ENCODE results near the gene CTNNA2.

GRCh38 chr2:80078290-80079036 is 565.6 kb downstream of the CTNNA2 start:
- TF ChIP-seq POLR2AphosphoS5 (IDR thresholded peaks at IDR 0.05; ENCODE audit: low read depth, low read length) (no peak), TCF7L2 (IDR thresholded peaks at IDR 0.05; ENCODE audit: low read depth, low read length) (no peak), SIN3A (IDR thresholded peaks at IDR 0.05; ENCODE audit: borderline replicate concordance, insufficient read depth, low read depth, low read length) (no peak)
- TF ChIP-seq, protein P1, sequence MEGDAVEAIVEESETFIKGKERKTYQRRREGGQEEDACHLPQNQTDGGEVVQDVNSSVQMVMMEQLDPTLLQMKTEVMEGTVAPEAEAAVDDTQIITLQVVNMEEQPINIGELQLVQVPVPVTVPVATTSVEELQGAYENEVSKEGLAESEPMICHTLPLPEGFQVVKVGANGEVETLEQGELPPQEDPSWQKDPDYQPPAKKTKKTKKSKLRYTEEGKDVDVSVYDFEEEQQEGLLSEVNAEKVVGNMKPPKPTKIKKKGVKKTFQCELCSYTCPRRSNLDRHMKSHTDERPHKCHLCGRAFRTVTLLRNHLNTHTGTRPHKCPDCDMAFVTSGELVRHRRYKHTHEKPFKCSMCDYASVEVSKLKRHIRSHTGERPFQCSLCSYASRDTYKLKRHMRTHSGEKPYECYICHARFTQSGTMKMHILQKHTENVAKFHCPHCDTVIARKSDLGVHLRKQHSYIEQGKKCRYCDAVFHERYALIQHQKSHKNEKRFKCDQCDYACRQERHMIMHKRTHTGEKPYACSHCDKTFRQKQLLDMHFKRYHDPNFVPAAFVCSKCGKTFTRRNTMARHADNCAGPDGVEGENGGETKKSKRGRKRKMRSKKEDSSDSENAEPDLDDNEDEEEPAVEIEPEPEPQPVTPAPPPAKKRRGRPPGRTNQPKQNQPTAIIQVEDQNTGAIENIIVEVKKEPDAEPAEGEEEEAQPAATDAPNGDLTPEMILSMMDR (IDR thresholded peaks at IDR 0.05), result no peak
- TF ChIP-seq, protein P2, sequence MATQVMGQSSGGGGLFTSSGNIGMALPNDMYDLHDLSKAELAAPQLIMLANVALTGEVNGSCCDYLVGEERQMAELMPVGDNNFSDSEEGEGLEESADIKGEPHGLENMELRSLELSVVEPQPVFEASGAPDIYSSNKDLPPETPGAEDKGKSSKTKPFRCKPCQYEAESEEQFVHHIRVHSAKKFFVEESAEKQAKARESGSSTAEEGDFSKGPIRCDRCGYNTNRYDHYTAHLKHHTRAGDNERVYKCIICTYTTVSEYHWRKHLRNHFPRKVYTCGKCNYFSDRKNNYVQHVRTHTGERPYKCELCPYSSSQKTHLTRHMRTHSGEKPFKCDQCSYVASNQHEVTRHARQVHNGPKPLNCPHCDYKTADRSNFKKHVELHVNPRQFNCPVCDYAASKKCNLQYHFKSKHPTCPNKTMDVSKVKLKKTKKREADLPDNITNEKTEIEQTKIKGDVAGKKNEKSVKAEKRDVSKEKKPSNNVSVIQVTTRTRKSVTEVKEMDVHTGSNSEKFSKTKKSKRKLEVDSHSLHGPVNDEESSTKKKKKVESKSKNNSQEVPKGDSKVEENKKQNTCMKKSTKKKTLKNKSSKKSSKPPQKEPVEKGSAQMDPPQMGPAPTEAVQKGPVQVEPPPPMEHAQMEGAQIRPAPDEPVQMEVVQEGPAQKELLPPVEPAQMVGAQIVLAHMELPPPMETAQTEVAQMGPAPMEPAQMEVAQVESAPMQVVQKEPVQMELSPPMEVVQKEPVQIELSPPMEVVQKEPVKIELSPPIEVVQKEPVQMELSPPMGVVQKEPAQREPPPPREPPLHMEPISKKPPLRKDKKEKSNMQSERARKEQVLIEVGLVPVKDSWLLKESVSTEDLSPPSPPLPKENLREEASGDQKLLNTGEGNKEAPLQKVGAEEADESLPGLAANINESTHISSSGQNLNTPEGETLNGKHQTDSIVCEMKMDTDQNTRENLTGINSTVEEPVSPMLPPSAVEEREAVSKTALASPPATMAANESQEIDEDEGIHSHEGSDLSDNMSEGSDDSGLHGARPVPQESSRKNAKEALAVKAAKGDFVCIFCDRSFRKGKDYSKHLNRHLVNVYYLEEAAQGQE (IDR thresholded peaks at IDR 0.05; ENCODE audit: insufficient read depth in 1 of 2, low read depth in 2 of 2, low read length in 1 of 2), result no peak

Measured in Panc1 (cell line).